GM12801 (cell line): ENCODE results near the gene PTPRN2.

Experiments
- TF ChIP-seq, protein P1 (sequence below): IDR thresholded peaks from one replicate; pipeline ENCODE4 v1.5.1; 2011; ENCODE audit warnings: control low read depth; ENCODE audit not compliant: insufficient read length; ENCODE audit errors: extremely low read depth

PTPRN2 gene

DNA sequence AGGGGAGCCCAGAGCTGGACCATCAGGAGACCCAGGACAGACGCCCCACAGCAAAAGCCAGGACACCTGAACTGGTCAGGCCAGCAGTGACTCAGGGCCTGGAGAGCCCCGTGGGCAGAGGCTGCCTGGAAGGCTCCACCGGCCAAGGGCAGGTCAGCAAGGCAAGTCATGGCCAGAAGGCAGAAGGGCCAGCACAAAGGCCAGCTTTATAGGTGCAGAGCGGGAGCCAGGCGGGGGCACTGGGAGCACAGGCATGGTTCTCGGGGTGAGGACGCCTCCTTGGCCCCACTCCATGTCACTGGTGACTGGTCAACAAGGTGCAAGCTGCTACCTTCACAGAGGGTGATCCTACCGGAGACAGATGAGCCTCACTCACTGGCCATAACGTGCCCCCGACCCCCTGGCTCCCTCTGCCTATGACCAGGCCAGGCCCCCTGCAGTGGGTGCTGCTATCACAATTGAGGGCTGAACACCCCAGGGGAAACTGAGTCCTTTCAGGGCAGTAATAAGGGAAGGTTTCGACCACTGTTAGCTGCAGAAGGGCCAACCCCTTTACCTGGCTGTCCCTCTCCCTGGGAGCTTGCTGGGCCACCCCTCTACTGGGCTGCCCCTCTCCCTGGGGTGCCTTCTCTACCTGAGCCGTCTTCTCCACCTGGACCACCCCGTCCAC, 317.4 kb downstream of the PTPRN2 start:
- TF ChIP-seq, protein P1, sequence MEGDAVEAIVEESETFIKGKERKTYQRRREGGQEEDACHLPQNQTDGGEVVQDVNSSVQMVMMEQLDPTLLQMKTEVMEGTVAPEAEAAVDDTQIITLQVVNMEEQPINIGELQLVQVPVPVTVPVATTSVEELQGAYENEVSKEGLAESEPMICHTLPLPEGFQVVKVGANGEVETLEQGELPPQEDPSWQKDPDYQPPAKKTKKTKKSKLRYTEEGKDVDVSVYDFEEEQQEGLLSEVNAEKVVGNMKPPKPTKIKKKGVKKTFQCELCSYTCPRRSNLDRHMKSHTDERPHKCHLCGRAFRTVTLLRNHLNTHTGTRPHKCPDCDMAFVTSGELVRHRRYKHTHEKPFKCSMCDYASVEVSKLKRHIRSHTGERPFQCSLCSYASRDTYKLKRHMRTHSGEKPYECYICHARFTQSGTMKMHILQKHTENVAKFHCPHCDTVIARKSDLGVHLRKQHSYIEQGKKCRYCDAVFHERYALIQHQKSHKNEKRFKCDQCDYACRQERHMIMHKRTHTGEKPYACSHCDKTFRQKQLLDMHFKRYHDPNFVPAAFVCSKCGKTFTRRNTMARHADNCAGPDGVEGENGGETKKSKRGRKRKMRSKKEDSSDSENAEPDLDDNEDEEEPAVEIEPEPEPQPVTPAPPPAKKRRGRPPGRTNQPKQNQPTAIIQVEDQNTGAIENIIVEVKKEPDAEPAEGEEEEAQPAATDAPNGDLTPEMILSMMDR, result no peak

DNA sequence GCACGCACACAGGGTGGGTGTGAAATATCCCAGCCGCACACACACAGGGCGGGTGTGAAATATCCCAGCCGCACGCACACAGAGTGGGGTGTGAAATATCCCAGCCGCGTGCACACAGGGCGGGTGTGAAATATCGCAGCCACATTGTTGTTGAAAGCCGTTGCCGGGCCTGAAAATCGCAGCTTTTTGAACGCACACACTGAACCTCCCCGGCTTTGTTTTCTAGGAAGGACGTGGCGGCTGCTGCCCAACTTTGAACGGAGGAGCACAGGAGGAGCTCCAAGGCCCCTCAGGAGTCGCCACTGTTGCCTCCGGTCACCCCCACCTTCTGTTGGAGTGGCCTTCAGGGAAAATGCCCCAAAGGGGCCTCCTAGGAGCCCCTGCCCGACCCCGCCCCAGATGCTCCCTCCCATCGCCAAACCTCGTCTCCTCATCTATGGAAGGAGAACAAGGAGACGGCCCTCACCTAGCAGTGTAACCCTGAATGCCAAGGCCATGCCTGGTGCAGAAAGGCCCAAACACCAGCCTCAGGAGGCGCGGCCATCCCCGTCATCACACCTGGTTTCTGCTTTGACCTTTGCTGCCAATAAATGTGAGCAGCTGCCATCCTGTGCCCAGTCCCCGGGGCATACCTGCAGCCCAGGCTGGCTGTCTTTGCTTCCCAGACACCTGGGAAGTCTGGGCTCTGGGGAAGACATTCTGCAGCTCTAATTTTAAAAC, 318.6 kb downstream of the PTPRN2 start:
- TF ChIP-seq, protein P1, result no peak

DNA sequence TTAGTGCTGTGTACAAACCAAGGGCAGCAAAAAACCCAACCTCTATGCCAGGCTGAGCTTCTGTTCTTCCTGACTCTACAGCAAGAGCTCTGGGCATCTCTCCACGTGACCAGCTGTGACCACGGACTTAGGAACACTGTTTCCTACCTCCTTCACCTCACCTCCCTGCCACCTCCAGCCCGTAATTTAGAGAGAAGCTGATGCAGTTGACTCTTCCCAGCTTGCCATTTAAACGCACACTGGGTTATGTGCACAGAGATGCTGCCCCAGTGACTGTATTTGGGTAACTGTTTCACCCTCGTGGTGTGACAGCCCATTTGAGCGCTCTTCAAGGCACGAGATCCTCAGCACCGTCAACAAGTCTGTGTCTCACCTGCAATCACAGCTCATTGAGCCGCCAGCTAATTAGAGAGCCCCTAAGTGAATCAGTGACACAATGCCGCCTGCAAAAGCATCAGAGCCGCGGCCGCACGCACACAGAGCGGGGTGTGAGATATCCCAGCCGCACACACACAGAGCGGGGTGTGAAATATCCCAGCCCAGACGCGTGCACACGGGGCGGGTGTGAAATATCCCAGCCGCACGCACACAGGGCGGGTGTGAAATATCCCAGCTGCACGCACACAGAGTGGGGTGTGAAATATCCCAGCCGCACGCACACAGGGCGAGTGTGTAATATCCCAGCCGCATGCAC, 319.7 kb downstream of the PTPRN2 start:
- TF ChIP-seq, protein P1, result no peak

DNA sequence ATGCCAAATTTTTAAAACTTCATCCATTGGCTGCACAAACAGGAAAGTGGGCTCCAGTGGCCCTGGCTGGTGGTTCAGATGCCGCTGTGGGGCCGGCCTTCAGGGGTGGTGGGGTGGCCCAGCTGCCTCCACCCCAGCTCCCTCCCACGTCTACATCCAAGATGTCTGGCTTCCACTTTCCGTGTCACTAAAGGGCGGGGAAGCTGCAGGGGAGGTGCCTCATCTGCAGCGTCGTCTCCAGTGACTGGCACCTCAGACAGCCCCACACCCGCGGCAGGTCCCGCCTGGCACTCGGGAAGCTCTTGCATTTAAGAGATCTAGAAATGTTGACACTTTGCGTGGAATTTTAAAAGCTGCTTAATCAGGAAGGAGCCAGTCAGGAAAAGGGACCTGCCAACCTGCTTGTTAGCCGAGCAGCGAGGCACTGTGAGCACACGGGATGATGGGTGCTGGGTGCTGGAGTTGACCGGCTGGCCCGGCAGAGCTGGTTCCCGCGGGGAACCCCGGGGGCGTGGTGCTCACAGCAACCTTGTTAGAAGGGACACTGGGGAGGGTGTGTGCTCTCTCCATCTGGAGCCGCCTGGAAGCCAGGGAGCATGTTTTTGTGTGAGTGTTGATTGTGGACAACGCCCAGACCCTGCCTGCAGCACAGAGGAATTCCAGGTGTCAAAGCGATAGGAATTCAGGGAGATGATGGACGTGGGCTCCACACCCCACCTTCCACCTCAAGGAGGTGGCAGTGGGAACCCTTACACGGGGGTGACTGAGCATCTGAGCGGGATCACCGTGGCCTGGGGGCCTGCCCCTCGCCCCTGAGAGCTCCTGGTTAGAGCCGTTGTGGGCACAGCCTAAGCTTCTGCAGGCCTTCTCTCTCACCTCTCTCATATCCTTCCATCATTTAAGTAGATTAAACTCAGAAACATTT, 320.5 kb downstream of the PTPRN2 start:
- TF ChIP-seq, protein P1, result no peak

DNA sequence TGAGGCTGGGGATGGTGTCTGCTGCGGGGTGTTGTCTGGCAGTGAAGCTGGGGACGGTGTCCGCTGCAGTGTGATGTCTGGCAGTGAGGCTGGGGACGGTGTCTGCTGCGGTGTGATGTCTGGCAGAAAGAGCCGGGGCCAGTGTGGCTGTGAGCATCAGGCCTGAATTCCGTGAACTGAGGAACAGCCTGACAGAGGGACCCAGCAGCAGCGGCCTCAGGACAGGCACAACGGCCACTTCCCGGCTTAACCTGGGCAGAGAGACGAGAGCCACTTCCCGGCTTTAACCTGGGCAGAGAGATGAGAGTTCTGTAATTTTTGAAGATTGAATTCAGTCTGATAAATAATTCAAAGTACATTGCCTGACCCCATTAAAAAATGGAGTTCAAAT, 321.2 kb downstream of the PTPRN2 start:
- TF ChIP-seq, protein P1, result no peak

DNA sequence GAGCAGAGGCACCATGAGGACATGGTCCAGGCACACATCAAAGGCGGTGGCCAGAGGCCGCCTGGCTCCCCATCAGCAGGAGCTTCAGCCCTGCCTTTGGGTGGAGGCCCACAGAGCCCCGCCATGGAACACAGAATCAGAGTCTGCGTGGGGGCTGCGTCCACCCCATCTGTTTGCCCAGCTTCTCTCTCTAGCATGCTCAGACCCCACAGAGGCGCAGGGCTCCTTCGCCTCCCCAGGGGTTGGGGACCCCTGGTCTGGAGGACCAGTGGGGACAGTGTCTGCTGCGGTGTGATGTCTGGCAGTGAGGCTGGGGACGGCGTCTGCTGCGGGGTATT, 321.9 kb downstream of the PTPRN2 start:
- TF ChIP-seq, protein P1, result no peak
